H1 (cell line): Measurements from ENCODE around the gene OR7A10. TPM values are rescaled to one million over a fixed set of nuclear protein-coding genes. Genes with fewer than 3 reads are reported as not detected.

Experiments used
- CTCF ChIA-PET: fragments of 300-600 bp; sonication (Branson Sonifier 250); formaldehyde crosslinking; loops from one replicate; lab custom pipeline; 2021; ENCODE audit not compliant: partially characterized antibody; lab: Charles Lee
- POLR2A ChIA-PET: fragments of 300-600 bp; sonication (Branson Sonifier 250); formaldehyde crosslinking; loops from one replicate; lab custom pipeline; 2021; ENCODE audit warnings: inconsistent platforms; ENCODE audit not compliant: partially characterized antibody; lab: Charles Lee
- DNase-seq, 2 experiments: peaks; one replicate each; pipeline versions ENCODE4 v3.0.0 to v3.0.0-alpha.2; 2010 to 2022; ENCODE audit warnings: low spot score in 2 of 2, low read depth in 1 of 2, mixed read lengths in 1 of 2
- FAIRE-seq: peaks from 2 replicates; lab custom pipeline; 2011; peaks lifted over from hg19 to GRCh38; lab: Jason Lieb, UNC
- H2AFZ ChIP-seq: 2 replicates; pipeline ENCODE4 v1.8.1; 2012; ENCODE audit warnings: low read length, inconsistent platforms
- H2AK5ac ChIP-seq: 2 replicates; pipeline ENCODE4 v1.6.1; 2013; ENCODE audit warnings: low read depth, low read length
- H2BK120ac ChIP-seq: replicated peaks from 2 replicates; pipeline ENCODE3; 2013; ENCODE audit warnings: low read depth, low read length, inconsistent platforms
- H2BK12ac ChIP-seq: 2 replicates; pipeline ENCODE4 v1.6.1; 2013; ENCODE audit warnings: low read depth, low read length
- H2BK15ac ChIP-seq: 2 replicates; pipeline ENCODE4 v1.6.1; 2013; ENCODE audit warnings: low read length
- H2BK20ac ChIP-seq: 2 replicates; pipeline ENCODE4 v1.6.1; 2013; ENCODE audit warnings: low read length
- H2BK5ac ChIP-seq: 2 replicates; pipeline ENCODE4 v1.6.1; 2013; ENCODE audit warnings: low read depth, low read length
- H3K14ac ChIP-seq: 2 replicates; pipeline ENCODE4 v1.6.1; 2013; ENCODE audit warnings: inconsistent platforms; ENCODE audit not compliant: insufficient read length
- H3K18ac ChIP-seq: 2 replicates; pipeline ENCODE4 v1.6.1; 2013; ENCODE audit warnings: low read length; ENCODE audit errors: extremely low read depth
- H3K23ac ChIP-seq: 2 replicates; pipeline ENCODE4 v1.6.1; 2013; ENCODE audit warnings: inconsistent platforms; ENCODE audit not compliant: insufficient read length
- H3K23me2 ChIP-seq: 2 replicates; pipeline ENCODE4 v1.6.1; 2013; ENCODE audit warnings: low read depth, low read length
- H3K27ac ChIP-seq: 2 replicates; pipeline ENCODE4 v1.6.1; 2011; ENCODE audit warnings: low read depth, low read length, inconsistent platforms
- H3K27me3 ChIP-seq, 4 experiments: replicated peaks in 1 of 4; 1 replicate in 1 of 4; 2 replicates in 3 of 4; pipeline versions ENCODE4 v1.6.1 to v1.8.1; 2011 to 2013; ENCODE audit warnings: low read length in 3 of 4, mild to moderate bottlenecking in 3 of 4, inconsistent platforms in 2 of 4, mixed read lengths in 2 of 4, moderate library complexity in 1 of 4; ENCODE audit not compliant: control insufficient read depth in 3 of 4, insufficient read depth in 3 of 4; ENCODE audit errors: extremely low read depth in 1 of 4
- H3K36me3 ChIP-seq, 4 experiments: 2 replicates each; pipeline versions ENCODE4 v1.6.1 to v1.8.1; 2011 to 2013; ENCODE audit warnings: mild to moderate bottlenecking in 4 of 4, low read length in 3 of 4, moderate library complexity in 2 of 4, control low read depth in 1 of 4, inconsistent platforms in 1 of 4; ENCODE audit not compliant: insufficient read depth in 4 of 4, control insufficient read depth in 2 of 4
- H3K4ac ChIP-seq: replicated peaks from 2 replicates; pipeline ENCODE3; 2013; ENCODE audit warnings: low read length, low read depth, mixed read lengths, inconsistent platforms; ENCODE audit not compliant: insufficient read length
- H3K4me1 ChIP-seq, 4 experiments: replicated peaks in 1 of 4; 1 replicate in 1 of 4; 2 replicates in 3 of 4; pipeline versions ENCODE4 v1.6.1 to v1.8.1; 2011 to 2013; ENCODE audit warnings: low read length in 3 of 4, inconsistent platforms in 2 of 4, mixed read lengths in 1 of 4; ENCODE audit not compliant: insufficient read depth in 4 of 4, control insufficient read depth in 3 of 4
- H3K4me2 ChIP-seq, 2 experiments: 2 replicates each; pipeline versions ENCODE4 v1.6.1 to v1.8.1; 2011 to 2013; ENCODE audit warnings: low read depth in 2 of 2, low read length in 2 of 2, control low read depth in 1 of 2, inconsistent platforms in 1 of 2, mild to moderate bottlenecking in 1 of 2; ENCODE audit not compliant: insufficient read depth in 1 of 2
- H3K4me3 ChIP-seq, 4 experiments: fragments of 200-600, 300-600 bp in 1 of 4; sonication (generic), shearing (Covaris generic), sonication (Bioruptor Twin) in 1 of 4; 2 replicates each; pipeline versions ENCODE4 v1.5.1 to v1.8.1; 2011 to 2016; ENCODE audit warnings: low read length in 4 of 4, low read depth in 3 of 4, control low read depth in 2 of 4, inconsistent platforms in 2 of 4, mild to moderate bottlenecking in 2 of 4, mixed read lengths in 1 of 4, moderate library complexity in 1 of 4; ENCODE audit not compliant: insufficient read depth in 2 of 4; ENCODE audit errors: extremely low read depth in 1 of 4
- H3K56ac ChIP-seq: replicated peaks from 2 replicates; pipeline ENCODE3; 2013; ENCODE audit warnings: low read depth, mild to moderate bottlenecking, mixed read lengths, low read length, inconsistent platforms; ENCODE audit not compliant: insufficient read length
- H3K79me1 ChIP-seq: 2 replicates; pipeline ENCODE4 v1.6.1; 2013; ENCODE audit warnings: low read depth, low read length, control low read depth
- H3K79me2 ChIP-seq, 2 experiments: 2 replicates each; pipeline versions ENCODE4 v1.6.1 to v1.8.1; 2012 to 2013; ENCODE audit warnings: low read length in 2 of 2, mild to moderate bottlenecking in 2 of 2, inconsistent platforms in 1 of 2; ENCODE audit not compliant: insufficient read depth in 2 of 2, control insufficient read depth in 1 of 2
- H3K9ac ChIP-seq, 4 experiments: replicated peaks in 1 of 4; 1 replicate in 1 of 4; 2 replicates in 3 of 4; pipeline versions ENCODE4 v1.6.1 to v1.8.1; 2011 to 2013; ENCODE audit warnings: low read depth in 3 of 4, low read length in 3 of 4, control low read depth in 2 of 4, mild to moderate bottlenecking in 2 of 4, moderate library complexity in 2 of 4, inconsistent platforms in 1 of 4; ENCODE audit errors: extremely low read depth in 1 of 4
- H3K9me3 ChIP-seq, 2 experiments: 2 replicates each; pipeline versions ENCODE4 v1.6.1 to v1.8.1; 2012 to 2013; ENCODE audit warnings: mild to moderate bottlenecking in 2 of 2, moderate library complexity in 2 of 2, control low read depth in 1 of 2, inconsistent platforms in 1 of 2, low read depth in 1 of 2, low read length in 1 of 2, mixed read lengths in 1 of 2; ENCODE audit not compliant: insufficient read depth in 2 of 2
- H4K20me1 ChIP-seq, 2 experiments: replicated peaks in 1 of 2; 2 replicates each; pipeline versions ENCODE3 to v1.8.1; 2011 to 2013; ENCODE audit warnings: inconsistent platforms in 2 of 2, low read length in 2 of 2, mild to moderate bottlenecking in 1 of 2; ENCODE audit not compliant: insufficient read depth in 2 of 2, control insufficient read depth in 1 of 2
- H4K5ac ChIP-seq: 2 replicates; pipeline ENCODE4 v1.6.1; 2013; ENCODE audit warnings: low read length, low read depth, mixed read lengths, inconsistent platforms; ENCODE audit not compliant: insufficient read length
- H4K8ac ChIP-seq: 2 replicates; pipeline ENCODE4 v1.8.0; 2013; ENCODE audit warnings: mild to moderate bottlenecking, moderate library complexity, low read length, inconsistent platforms; ENCODE audit not compliant: insufficient read depth; ENCODE audit errors: extremely low read depth
- H4K91ac ChIP-seq: replicated peaks from 2 replicates; pipeline ENCODE3; 2013; ENCODE audit warnings: low read length, mixed read lengths, inconsistent platforms; ENCODE audit not compliant: insufficient read length
- CHD2 ChIP-seq: IDR thresholded peaks from 2 replicates; pipeline ENCODE4 v1.6.1; 2012; ENCODE audit warnings: low read length, improper control_type of control experiment
- HDAC2 ChIP-seq, 2 experiments: fragments of 300-600 bp in 1 of 2; sonication (generic) in 1 of 2; IDR thresholded peaks; 2 replicates each; pipeline ENCODE4 v1.6.1; 2011 to 2012; ENCODE audit warnings: low read depth in 2 of 2, low read length in 2 of 2, mild to moderate bottlenecking in 2 of 2, moderate library complexity in 2 of 2, borderline replicate concordance in 1 of 2, inconsistent platforms in 1 of 2
- MAFK ChIP-seq: IDR thresholded peaks from 2 replicates; pipeline ENCODE4 v1.6.1; 2012; ENCODE audit warnings: low read depth, mild to moderate bottlenecking, improper control_type of control experiment, low read length
- RAD21 ChIP-seq, 2 experiments: IDR thresholded peaks in 1 of 2; conservative IDR thresholded peaks in 1 of 2; 2 replicates each; pipeline ENCODE4 v1.6.1; 2011; ENCODE audit warnings: low read depth in 2 of 2, low read length in 2 of 2, improper control_type of control experiment in 1 of 2, inconsistent platforms in 1 of 2, mild to moderate bottlenecking in 1 of 2, moderate library complexity in 1 of 2
- RNF2 ChIP-seq: fragments of 200-900, 300-1000 bp; sonication (generic); IDR thresholded peaks from 2 replicates; pipeline ENCODE4 v1.7.1; 2016; ENCODE audit warnings: borderline replicate concordance, low read depth, mild to moderate bottlenecking, antibody characterized with exemption, low read length; ENCODE audit not compliant: poor library complexity, severe bottlenecking; ENCODE audit errors: missing control alignments
- SP4 ChIP-seq: IDR thresholded peaks from 2 replicates; pipeline ENCODE4 v1.6.1; 2012; ENCODE audit warnings: low read length, inconsistent platforms
- TAF1 ChIP-seq: IDR thresholded peaks from 2 replicates; pipeline ENCODE4 v1.6.1; 2011; ENCODE audit warnings: mild to moderate bottlenecking, low read depth, low read length
- WGBS, 2 experiments: shearing (Covaris generic) in 1 of 2; methylation state at CpG; one replicate each; pipeline versions ENCODE4 v1.1.6 to v1.1.7; 2013 to 2015; ENCODE audit warnings: low lambda C conversion rate in 2 of 2, mixed read lengths in 2 of 2, inconsistent platforms in 1 of 2, low coverage in 1 of 2, missing lambda C conversion rate in 1 of 2; ENCODE audit not compliant: insufficient replicate concordance in 2 of 2, insufficient coverage in 1 of 2, insufficient read length in 1 of 2; ENCODE audit errors: extremely low coverage in 1 of 2, missing lambda C conversion rate in 1 of 2; 5-methylcytosine and 5-hydroxymethylcytosine counted together
- polyA plus RNA-seq, 7 experiments: library from polyadenylated mRNA; depleted of rRNA in 3 of 7; stranded (reverse) in 5 of 7; unstranded in 2 of 7; fragments of >200 nt in 5 of 7; fragments of 200-250 nt in 2 of 7; gene quantifications; 1 replicate in 5 of 7; 2 replicates in 1 of 7; 4 replicates in 1 of 7; pipeline versions ENCODE4 v1.2.1 to v1.2.3, GENCODE V29; 2011 to 2013; ENCODE audit warnings: missing spikeins in 2 of 7, mixed read lengths in 2 of 7
- total RNA-seq: library from RNA; stranded (reverse); fragmentation: NEBNext Ultra II Directional; extraction: Animal tissue kit (Norgen Biotek cat#: 25700); gene quantifications from 2 replicates; pipeline ENCODE4 v1.2.1, GENCODE V29; 2021
- TF ChIP-seq, protein P1 (sequence below): IDR thresholded peaks from 2 replicates; pipeline ENCODE4 v1.6.1; 2012; ENCODE audit warnings: inconsistent platforms

OR7A10 gene
- total and polyA plus RNA-seq, 2 of the 8 experiments (the other 6 are each of a cell fraction or from before 2014, with no cell fraction given): not detected

DNA sequence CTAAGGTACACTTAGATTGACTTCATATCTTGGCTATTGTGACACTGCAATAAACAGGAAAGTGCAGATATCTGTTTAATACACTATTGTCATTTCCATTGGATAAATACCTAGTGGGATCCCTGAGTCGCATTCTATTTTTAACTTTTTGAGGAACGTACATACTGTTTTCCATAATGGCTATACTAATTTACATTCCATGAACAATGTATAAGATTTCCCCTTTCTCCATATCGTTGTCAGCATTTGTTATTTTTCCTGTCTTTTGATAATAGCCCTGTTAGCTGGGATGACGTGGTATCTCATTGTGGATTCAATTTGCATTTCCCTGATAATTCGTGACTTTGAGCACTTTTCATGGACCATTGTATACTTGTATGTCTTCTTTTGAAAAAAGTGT is 19.8 kb upstream of the OR7A10 start:
- no peak overlapping the region for H3K27ac ChIP-seq
- no peak overlapping the region for H4K8ac ChIP-seq
- DNase-seq (no peak), FAIRE-seq (no peak)
- no peak overlapping the region for H3K4ac ChIP-seq
- H3K79me2 ChIP-seq: no peaks in the 10 kb centered on the region
- CTCF ChIA-PET: no interaction called here
- H3K27me3 ChIP-seq: no peaks in the 10 kb centered on the region
- no peaks in the 10 kb centered on the region for H3K36me3 ChIP-seq
- H2BK20ac ChIP-seq: no peak overlapping the region
- H3K4me1 ChIP-seq: no peaks in the 10 kb centered on the region
- no peak for TF ChIP-seq HDAC2 (IDR thresholded peaks at IDR 0.05; ENCODE audit: borderline replicate concordance in 1 of 2, low read depth in 2 of 2, low read length in 2 of 2)
- no peak for TF ChIP-seq CHD2
- TF ChIP-seq RAD21 (IDR thresholded peaks at IDR 0.05 in 1 of 2, conservative IDR thresholded peaks at IDR 0.05 in 1 of 2; ENCODE audit: low read depth in 2 of 2, low read length in 2 of 2): no peak
- TF ChIP-seq, protein P1, sequence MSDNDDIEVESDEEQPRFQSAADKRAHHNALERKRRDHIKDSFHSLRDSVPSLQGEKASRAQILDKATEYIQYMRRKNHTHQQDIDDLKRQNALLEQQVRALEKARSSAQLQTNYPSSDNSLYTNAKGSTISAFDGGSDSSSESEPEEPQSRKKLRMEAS: no peak
- TF ChIP-seq TAF1: no peak
- TF ChIP-seq RNF2: no peak
- TF ChIP-seq MAFK: no peak
- TF ChIP-seq SP4: no peak
- no peak overlapping the region for H4K91ac ChIP-seq
- no peak overlapping the region for H2BK12ac ChIP-seq
- no peak overlapping the region for H3K4me2 ChIP-seq
- H4K20me1 ChIP-seq: no peaks in the 10 kb centered on the region
- H3K9ac ChIP-seq: no peak overlapping the region
- H2AFZ ChIP-seq: no peak overlapping the region
- no peak overlapping the region for H3K18ac ChIP-seq
- H2BK120ac ChIP-seq: no peak overlapping the region
- no peak overlapping the region for H2BK5ac ChIP-seq
- H3K23me2 ChIP-seq: no peaks in the 10 kb centered on the region; the same call in 1 of the 2 replicates
- no peak overlapping the region for H2AK5ac ChIP-seq
- 74% methylated on average over 5 of the region's 5 CpGs; no CpG with 5 or more reads in 1 of the 2 experiments for WGBS, 2 experiments
- POLR2A ChIA-PET: no interaction called here
- H3K23ac ChIP-seq: no peak overlapping the region
- H4K5ac ChIP-seq: no peak overlapping the region
- no peak overlapping the region for H2BK15ac ChIP-seq
- no peak overlapping the region for H3K56ac ChIP-seq
- no peak overlapping the region for H3K4me3 ChIP-seq
- no peaks in the 10 kb centered on the region for H3K79me1 ChIP-seq
- no peak overlapping the region for H3K14ac ChIP-seq
- H3K9me3 ChIP-seq: peaks cover 41 to 47% of the 10 kb centered on the region in 2 experiments
